OCI-LY3 (cell line): ENCODE measurements around the gene SEC22A.

Experiments
- H2AFZ ChIP-seq: fragments of 200-600, 300-600 bp; shearing (Covaris generic); 2 replicates; pipeline ENCODE4 v1.6.0; 2014; ENCODE audit warnings: antibody characterized with exemption, low read depth, low read length
- H3K27ac ChIP-seq: fragments of 200-600, 300-600 bp; sonication (generic); 2 replicates; pipeline ENCODE4 v1.5.1; 2014; ENCODE audit warnings: mild to moderate bottlenecking, low read length, moderate library complexity, mixed read lengths
- H3K27me3 ChIP-seq: fragments of 200-600, 300-600 bp; sonication (generic); 2 replicates; pipeline ENCODE4 v1.6.1; 2014; ENCODE audit warnings: low read depth, low read length, mixed read lengths
- H3K36me3 ChIP-seq: fragments of 200-600, 300-600 bp; sonication (generic); replicated peaks from 2 replicates; pipeline ENCODE3; 2014; ENCODE audit warnings: low read depth, low read length, mixed read lengths
- H3K4me1 ChIP-seq: fragments of 300-600, 200-600 bp; sonication (generic); 2 replicates; pipeline ENCODE4 v1.6.1; 2014; ENCODE audit warnings: low read length, mixed read lengths
- H3K4me2 ChIP-seq: fragments of 200-600, 300-600 bp; sonication (generic); 2 replicates; pipeline ENCODE4 v1.6.1; 2014; ENCODE audit warnings: low read length, mixed read lengths
- H3K4me3 ChIP-seq: fragments of 300-600, 200-600 bp; sonication (generic); 2 replicates; pipeline ENCODE4 v1.5.1; 2014; ENCODE audit warnings: antibody characterized with exemption, mild to moderate bottlenecking, low read length, moderate library complexity
- H3K79me2 ChIP-seq: fragments of 300-600, 200-600 bp; shearing (Covaris generic); 2 replicates; pipeline ENCODE4 v1.6.1; 2014; ENCODE audit warnings: mild to moderate bottlenecking, low read length, mixed read lengths
- H3K9ac ChIP-seq: fragments of 300-600, 200-600 bp; shearing (Covaris generic); 2 replicates; pipeline ENCODE4 v1.6.0; 2014; ENCODE audit warnings: mild to moderate bottlenecking, low read length, moderate library complexity
- H3K9me3 ChIP-seq: fragments of 200-600, 300-600 bp; shearing (Covaris generic); 2 replicates; pipeline ENCODE4 v1.6.1; 2014; ENCODE audit warnings: low read length, mixed read lengths; ENCODE audit not compliant: insufficient read depth
- H4K20me1 ChIP-seq: fragments of 200-600, 300-600 bp; sonication (generic); 2 replicates; pipeline ENCODE4 v1.6.1; 2016; ENCODE audit warnings: low read length, mixed read lengths; ENCODE audit not compliant: insufficient read depth
- EZH2phosphoT487 ChIP-seq: fragments of 200-600 bp; shearing (Covaris generic); IDR thresholded peaks from 2 replicates; pipeline ENCODE4 v1.6.1; 2018; ENCODE audit warnings: antibody characterized with exemption, mixed run types, low read depth
- TF ChIP-seq, protein P1 (sequence below): fragments of 200-600, 300-600 bp; sonication (generic); IDR thresholded peaks from 2 replicates; pipeline ENCODE4 v1.5.1; 2014; ENCODE audit warnings: antibody characterized with exemption, low read length, low read depth

The SEC22A gene

DNA sequence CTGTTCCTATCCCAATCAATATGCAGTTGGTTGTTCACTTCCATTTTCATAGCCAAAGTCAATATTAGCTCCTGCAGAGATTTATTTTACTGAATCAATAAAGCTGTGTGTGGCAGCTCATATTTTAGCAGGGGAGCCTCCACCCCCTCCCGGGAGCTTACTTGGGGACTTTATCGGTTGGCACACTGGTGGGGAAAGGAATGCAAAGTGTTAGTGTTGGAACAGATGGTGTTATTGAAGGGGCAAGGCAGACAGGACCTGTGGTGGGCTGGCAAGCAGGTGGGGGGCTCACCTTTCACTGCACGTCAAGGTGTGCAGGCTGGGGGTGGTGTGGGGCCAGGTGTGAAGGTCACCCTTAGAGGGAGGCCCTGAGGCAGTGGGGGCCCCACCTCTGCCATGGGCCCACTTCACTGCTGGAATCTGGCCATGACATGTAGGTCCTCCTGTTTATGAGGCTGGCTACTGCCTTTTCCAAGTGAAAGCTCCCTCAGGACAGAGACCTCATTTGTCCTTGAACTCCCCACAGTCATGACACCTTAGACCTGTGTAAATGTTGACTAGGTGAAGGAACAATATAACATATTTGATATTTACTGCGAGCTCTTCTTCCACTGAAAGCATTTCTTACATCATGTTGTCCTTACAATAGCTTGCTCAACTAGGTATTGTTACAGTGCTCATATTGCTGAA lies 44.0 kb upstream of the SEC22A start:
- H3K9ac ChIP-seq = no peak overlapping the region
- H3K79me2 ChIP-seq = no peaks in the 10 kb centered on the region
- H2AFZ ChIP-seq = no peak overlapping the region
- H3K4me3 ChIP-seq = no peak overlapping the region
- no peak overlapping the region for H3K4me2 ChIP-seq
- H3K27me3 ChIP-seq = no peaks in the 10 kb centered on the region
- H3K4me1 ChIP-seq = peaks cover 20% of the 10 kb centered on the region
- TF ChIP-seq, protein P1, sequence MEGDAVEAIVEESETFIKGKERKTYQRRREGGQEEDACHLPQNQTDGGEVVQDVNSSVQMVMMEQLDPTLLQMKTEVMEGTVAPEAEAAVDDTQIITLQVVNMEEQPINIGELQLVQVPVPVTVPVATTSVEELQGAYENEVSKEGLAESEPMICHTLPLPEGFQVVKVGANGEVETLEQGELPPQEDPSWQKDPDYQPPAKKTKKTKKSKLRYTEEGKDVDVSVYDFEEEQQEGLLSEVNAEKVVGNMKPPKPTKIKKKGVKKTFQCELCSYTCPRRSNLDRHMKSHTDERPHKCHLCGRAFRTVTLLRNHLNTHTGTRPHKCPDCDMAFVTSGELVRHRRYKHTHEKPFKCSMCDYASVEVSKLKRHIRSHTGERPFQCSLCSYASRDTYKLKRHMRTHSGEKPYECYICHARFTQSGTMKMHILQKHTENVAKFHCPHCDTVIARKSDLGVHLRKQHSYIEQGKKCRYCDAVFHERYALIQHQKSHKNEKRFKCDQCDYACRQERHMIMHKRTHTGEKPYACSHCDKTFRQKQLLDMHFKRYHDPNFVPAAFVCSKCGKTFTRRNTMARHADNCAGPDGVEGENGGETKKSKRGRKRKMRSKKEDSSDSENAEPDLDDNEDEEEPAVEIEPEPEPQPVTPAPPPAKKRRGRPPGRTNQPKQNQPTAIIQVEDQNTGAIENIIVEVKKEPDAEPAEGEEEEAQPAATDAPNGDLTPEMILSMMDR = no peak
- no peak for TF ChIP-seq EZH2phosphoT487
- no peak overlapping the region for H3K27ac ChIP-seq
- peaks cover 39% of the 10 kb centered on the region for H3K36me3 ChIP-seq
- no peaks in the 10 kb centered on the region for H3K9me3 ChIP-seq
- H4K20me1 ChIP-seq = no peaks in the 10 kb centered on the region

GRCh38 chr3:123158330-123158729 lies 43.4 kb upstream of the SEC22A start:
- Histone ChIP-seq H3K27me3 (no peaks in the 10 kb centered on the region), H2AFZ (no peak overlapping the region), H3K9ac (no peak overlapping the region), H3K79me2 (no peaks in the 10 kb centered on the region), H4K20me1 (no peaks in the 10 kb centered on the region), H3K4me2 (no peak overlapping the region), H3K4me1 (peaks cover 14% of the 10 kb centered on the region), H3K4me3 (no peak overlapping the region), H3K36me3 (peaks cover 44% of the 10 kb centered on the region), H3K27ac (no peak overlapping the region), H3K9me3 (no peaks in the 10 kb centered on the region)
- TF ChIP-seq, protein P1 = no peak
- TF ChIP-seq EZH2phosphoT487 = no peak

DNA sequence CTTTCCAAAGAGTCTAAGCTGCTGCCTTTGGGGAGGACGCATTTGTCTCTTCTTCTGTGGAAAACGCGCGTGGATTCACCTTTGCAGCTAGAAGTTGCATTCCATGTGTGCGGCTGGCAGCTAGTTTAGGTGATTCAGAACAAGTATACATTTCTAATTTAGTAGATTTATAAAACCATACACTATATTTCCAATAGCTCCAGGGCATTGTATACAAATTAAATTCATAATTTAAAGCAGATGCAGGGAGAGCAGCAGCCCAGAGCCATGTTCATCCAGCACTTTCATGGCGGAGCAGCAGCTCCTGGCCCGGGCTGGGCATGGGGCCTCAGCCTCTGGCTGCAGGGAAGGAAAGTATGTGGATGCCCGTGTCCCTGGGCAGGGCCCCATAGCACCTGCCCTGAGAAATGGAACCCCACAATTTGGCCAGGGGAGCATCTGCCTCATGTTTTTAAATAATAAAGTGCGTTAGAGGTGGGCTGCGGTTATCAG lies 42.8 kb upstream of the SEC22A start:
- Histone ChIP-seq H3K4me2 (no peak overlapping the region), H3K36me3 (peaks cover 45% of the 10 kb centered on the region), H3K9me3 (no peaks in the 10 kb centered on the region), H3K4me3 (no peak overlapping the region), H3K4me1 (peaks cover 8% of the 10 kb centered on the region; the same call in 1 of the 2 replicates), H3K27ac (no peak overlapping the region), H3K79me2 (no peaks in the 10 kb centered on the region), H2AFZ (no peak overlapping the region), H4K20me1 (no peaks in the 10 kb centered on the region), H3K9ac (no peak overlapping the region), H3K27me3 (no peaks in the 10 kb centered on the region)
- TF ChIP-seq, protein P1 = no peak
- no peak for TF ChIP-seq EZH2phosphoT487

DNA sequence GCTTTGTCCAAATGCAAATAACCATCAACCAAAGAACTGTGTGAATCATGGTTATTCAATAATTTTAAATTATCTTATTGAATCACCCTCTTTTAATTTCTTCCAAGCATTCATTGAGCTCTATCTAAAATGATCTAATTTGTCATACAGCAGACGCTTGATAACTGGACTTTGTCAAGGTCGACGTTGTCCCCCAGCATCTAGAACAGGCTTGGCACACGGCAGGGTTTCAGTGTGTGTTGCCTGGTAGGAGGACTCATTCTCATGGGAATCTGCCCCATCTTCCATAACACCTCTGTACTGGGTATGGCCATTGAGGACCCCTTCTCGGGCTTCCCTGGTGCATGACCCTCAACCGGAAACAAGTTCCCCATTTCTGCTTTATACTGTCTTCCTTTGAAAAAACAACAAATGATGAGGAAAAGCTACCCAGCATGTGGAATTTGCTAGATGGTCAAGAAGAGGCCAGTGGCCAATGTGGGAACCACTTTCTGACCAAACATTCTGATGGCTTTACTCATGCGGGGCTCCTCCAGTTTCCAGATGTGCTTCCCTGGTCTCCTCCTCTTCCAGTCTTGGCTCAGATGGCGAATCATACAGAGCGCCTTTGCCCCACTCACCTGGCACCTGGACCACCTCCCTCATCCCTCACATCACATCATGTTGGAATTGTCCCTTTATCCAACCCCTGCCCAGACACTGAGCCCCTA lies 41.7 kb upstream of the SEC22A start:
- Histone ChIP-seq H3K4me3 (no peak overlapping the region), H3K79me2 (no peaks in the 10 kb centered on the region), H3K27ac (no peak overlapping the region), H3K9me3 (no peaks in the 10 kb centered on the region), H3K9ac (no peak overlapping the region), H4K20me1 (no peaks in the 10 kb centered on the region), H3K4me2 (no peak overlapping the region), H3K27me3 (no peaks in the 10 kb centered on the region), H2AFZ (no peak overlapping the region), H3K4me1 (peaks cover 6% of the 10 kb centered on the region; the same call in 1 of the 2 replicates), H3K36me3 (peaks cover 51% of the 10 kb centered on the region)
- TF ChIP-seq, protein P1 = no peak
- TF ChIP-seq EZH2phosphoT487 = no peak
